HG03175 (cell line): ENCODE measurements around the gene NEMP2.
"Not testable (repeated sequence)": the region's sequence is repeated elsewhere in the genome, so short reads cannot be mapped to it uniquely, and the experiment has no call there.

Experiments used
- ATAC-seq: cut with Tn5 transposase; IDR thresholded peaks from one replicate; pipeline ENCODE4 v1.9.1; 2021; ENCODE audit warnings: mild to moderate bottlenecking, moderate library complexity; ENCODE audit not compliant: unreplicated experiment

NEMP2 gene

DNA sequence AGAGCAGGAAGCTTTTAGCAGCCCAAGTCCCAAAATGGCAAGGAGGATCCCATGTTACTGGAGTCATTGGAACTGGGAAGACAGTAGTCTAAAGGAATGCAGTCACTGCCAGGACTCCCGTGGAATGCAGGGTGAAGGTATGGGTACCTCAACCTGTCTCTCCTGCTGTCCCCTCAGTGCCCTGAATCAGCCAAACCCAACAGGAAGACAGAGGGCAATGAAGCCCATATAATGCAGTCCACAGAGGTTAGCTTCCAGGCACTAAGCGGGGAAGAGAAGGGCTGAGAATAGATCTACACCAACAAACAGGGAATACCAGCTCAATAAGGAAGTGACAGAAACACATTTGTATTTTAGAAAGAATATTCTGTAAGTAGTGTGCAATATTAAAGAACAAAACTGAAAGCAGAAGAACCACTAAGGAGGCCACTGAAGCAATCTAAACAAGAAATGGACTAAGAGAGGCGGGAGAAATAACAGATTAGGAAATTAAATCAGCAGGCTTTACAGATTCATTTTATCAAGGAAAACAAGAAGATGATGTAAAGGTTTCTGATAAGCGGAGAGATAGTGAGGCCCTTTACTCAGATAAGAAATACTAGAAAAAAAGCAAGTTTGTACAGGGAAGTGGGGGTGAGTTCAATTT is 8.3 kb downstream of the NEMP2 start:
- ATAC-seq = no peak

GRCh38 chr2:190524928-190525327 is 9.6 kb downstream of the NEMP2 start:
- no peak for ATAC-seq

GRCh38 chr2:190519975-190520767 is 14.4 kb downstream of the NEMP2 start:
- ATAC-seq = no peak

GRCh38 chr2:190517468-190517867 is 17.1 kb downstream of the NEMP2 start:
- no peak for ATAC-seq

GRCh38 chr2:190515687-190516086 is 18.8 kb downstream of the NEMP2 start:
- ATAC-seq = no peak

GRCh38 chr2:190514676-190515075 is 19.8 kb downstream of the NEMP2 start:
- ATAC-seq = no peak

GRCh38 chr2:190513877-190514276 is 20.6 kb downstream of the NEMP2 start:
- ATAC-seq = no peak

GRCh38 chr2:190512539-190513095 is 21.9 kb downstream of the NEMP2 start:
- ATAC-seq = no peak

- ATAC-seq = no peak
Observed at GRCh38 chr2:190511104-190511503, 23.4 kb downstream of the NEMP2 start.

DNA sequence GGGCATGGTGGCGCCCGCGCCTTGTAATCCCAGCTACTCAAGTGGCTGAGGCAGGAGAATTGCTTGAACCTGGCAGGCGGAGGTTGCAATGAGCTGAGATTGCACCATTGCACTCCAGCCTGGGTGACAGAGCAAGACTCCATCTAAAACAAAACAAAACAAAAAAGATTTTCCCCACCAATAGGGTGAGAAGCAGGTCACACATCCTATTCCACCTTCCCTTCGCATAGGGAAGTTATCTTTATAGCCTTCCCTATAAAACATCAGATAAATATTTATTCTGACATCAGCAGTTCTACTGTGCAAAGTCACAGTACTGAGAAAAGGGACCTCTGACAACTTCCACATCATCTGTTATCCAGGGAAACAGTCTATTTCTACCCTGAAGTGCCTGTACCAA is 24.6 kb downstream of the NEMP2 start:
- ATAC-seq = not testable (repeated sequence)

DNA sequence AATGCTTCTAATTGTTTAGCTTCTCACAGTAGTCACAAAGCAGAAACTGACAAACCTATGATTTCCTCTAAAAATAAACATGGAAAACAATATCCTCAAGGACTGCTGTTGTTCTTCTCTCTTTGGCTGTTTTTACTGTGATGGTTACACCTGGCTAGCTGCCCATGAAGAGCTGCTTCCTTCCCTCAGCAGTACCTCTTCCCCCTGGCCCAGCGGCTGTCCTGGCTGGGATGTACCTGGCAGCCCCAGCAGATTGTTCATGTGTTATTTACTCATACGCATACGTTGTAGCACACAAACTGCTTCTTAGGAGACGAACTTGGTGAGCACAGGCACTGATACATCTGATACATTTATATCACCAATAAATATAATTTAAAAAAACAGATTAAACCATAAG is 27.4 kb downstream of the NEMP2 start:
- ATAC-seq = no peak

- ATAC-seq = no peak
Observed at GRCh38 chr2:190506666-190507065, 27.9 kb downstream of the NEMP2 start.

GRCh38 chr2:190505696-190506095 is 28.8 kb downstream of the NEMP2 start:
- no peak for ATAC-seq

- no peak for ATAC-seq
Observed at GRCh38 chr2:190504912-190505311, 29.6 kb downstream of the NEMP2 start.

DNA sequence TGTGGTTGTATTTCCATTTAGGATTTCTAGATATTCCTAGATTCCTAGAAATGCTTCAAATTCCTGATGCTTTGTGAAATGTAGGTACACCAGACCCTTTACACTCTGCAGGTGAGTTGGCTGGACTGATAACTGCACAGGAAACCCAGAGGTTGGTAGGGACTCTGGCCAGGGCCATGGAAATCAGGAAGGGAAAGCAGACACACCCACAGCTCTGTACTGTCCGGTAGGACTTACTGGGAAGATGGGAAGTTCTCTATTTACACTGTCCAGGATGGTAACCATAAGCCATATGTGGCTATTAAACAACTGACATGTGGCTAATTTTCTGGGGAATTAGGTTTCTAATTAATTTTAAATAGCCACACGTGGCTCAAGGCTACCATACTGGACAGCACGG is 31.4 kb downstream of the NEMP2 start:
- ATAC-seq = no peak

DNA sequence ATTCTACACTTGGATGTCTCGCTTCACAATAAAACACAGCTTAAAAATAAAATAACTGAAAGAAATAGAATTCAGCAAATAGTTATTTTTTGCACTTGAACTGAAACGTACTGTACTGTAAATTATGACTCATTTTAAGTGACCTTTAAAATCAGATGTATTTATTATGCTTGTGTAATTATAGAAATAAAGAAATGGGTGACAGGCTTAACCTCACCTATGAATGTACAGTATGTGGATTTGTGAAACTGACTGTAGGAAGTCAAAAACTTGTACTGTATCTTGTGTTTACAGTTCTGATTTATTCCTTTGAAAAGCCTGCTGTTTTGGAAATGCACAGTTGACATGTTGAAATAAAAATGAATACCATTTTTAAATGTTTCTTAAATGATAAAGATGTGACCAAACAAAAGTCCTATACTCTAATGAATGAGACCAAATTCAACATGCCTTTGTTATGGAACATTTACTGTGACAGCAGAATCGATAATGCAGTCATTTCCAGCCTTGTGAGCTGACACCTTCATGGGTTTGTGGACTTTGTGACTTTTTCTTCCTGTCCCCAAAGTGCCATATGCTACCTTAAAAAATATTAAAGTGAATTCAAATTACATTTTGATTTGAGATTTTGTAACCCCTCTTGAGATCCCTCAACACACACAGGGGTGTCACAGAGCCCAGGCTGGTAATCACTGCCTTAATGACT is 32.7 kb downstream of the NEMP2 start:
- ATAC-seq = peak; percentile 55

DNA sequence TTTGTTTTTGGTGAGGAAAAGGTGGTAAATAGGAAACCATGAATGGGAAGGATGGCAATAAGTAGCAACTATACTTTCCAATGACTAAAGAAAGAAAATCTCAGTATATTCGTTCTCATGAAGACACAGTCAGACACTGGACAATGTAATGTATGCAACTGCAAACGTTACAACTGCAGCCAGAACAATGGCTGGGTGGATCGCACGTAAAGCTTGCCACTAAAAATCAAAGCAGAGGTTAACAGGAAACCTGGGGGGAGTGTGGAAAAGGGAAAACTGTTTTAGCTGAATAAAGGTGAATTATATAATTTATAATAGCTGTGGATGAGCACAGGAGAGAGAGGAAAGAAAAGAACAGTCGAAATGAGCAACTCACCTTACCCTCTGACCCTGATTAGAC is 33.3 kb downstream of the NEMP2 start:
- no peak for ATAC-seq

GRCh38 chr2:190500054-190500502 is 34.4 kb downstream of the NEMP2 start:
- no peak for ATAC-seq

GRCh38 chr2:190499273-190499672 is 35.2 kb downstream of the NEMP2 start:
- ATAC-seq = no peak

DNA sequence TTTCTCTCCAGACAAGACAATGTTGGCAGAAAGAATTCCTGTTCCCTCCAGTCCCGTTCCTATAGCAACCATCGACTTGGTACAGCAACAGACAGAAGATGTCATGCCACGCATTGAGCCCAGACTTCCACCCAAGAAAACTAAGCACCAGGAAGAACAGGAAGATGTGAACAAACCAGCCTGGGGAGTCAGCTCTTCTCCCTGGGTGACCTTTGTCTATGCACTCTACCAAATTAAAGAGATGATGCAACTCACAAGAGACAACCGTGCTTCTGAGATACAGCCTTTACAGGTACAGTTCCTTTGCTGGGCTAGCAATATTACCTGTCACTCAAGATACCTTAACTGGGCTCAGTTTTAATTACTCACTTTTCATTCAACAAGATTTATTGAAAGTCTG is 37.1 kb downstream of the NEMP2 start:
- ATAC-seq = no peak

DNA sequence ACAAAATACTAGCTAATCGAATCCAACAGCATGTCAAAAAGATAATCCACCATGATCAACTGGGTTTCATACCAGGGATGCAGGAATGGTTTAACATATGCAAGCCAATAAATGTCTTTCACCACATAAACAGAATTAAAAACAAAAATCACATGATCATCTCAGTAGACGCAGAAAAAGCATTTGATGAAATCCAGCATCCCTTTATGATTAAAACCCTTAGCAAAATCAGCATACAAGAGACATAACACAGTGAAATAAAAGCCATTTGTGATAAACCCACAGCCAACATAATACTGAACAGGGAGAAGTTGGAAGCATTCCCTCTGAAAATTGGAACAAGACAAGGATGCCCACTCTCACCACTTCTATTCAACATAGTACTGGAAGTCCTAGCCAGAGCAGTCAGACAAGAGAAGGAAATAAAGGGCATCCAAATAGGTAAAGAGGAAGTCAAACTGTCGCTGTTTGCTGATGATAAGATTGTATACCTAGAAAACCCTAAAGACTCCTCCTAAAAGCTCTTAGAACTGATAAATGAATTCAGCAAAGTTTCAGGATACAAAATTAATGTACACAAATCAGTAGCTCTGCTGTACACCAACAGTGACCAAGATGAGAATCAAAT is 39.8 kb downstream of the NEMP2 start:
- ATAC-seq = not testable (repeated sequence)
